ENCODE data around the gene RNU6-8. TPM values are rescaled to one million over a fixed set of nuclear protein-coding genes. Genes with fewer than 3 reads are reported as not detected.
A peak's percentile ranks its signal among the peaks of the same experiment; 100 is the strongest.

RNU6-8 gene
- total and polyA plus RNA-seq, 4 donors = not detected

DNA sequence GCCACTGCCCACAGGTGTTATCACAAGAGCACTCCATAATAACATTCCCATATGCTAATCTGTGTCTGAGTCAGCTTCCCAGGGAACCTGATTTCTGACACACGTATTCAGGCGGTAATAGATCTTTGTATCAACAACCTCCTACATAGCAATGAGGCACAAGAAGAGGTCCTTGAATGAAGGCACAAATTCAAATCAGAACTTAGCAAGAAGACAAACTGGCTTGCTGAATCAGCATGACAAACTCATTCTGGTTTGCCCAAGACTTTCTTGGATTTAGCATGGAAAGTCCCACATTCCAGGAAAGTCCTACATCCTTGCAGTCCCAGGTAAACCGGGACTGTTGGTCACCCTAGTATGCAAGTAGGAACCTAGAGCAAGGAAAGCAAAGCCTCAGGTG is 35.2 kb downstream of the RNU6-8 start:
- DNase-seq (no peak), ATAC-seq (ENCODE audit: insufficient read depth, low FRiP score) (no peak)
- TF ChIP-seq, protein P1, sequence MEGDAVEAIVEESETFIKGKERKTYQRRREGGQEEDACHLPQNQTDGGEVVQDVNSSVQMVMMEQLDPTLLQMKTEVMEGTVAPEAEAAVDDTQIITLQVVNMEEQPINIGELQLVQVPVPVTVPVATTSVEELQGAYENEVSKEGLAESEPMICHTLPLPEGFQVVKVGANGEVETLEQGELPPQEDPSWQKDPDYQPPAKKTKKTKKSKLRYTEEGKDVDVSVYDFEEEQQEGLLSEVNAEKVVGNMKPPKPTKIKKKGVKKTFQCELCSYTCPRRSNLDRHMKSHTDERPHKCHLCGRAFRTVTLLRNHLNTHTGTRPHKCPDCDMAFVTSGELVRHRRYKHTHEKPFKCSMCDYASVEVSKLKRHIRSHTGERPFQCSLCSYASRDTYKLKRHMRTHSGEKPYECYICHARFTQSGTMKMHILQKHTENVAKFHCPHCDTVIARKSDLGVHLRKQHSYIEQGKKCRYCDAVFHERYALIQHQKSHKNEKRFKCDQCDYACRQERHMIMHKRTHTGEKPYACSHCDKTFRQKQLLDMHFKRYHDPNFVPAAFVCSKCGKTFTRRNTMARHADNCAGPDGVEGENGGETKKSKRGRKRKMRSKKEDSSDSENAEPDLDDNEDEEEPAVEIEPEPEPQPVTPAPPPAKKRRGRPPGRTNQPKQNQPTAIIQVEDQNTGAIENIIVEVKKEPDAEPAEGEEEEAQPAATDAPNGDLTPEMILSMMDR (IDR thresholded peaks at IDR 0.05; ENCODE audit: control extremely low read depth, extremely low read depth) = no peak
- WGBS, 2 donors = 81 to 93% methylated on average over 3 of the region's 3 CpGs
- Histone ChIP-seq H3K27me3 (ENCODE audit: control insufficient read depth in 3 of 3, insufficient read depth in 3 of 3, low read length in 2 of 3) (no peaks in the 10 kb centered on the region), H3K9ac (ENCODE audit: insufficient read depth in 1 of 2, low read length in 2 of 2) (no peak overlapping the region), H3K27ac (ENCODE audit: low read depth in 1 of 2, low read length in 1 of 2) (no peak overlapping the region), H3K4me3 (no peak overlapping the region), H3K36me3 (ENCODE audit: control insufficient read depth in 4 of 4, insufficient read depth in 4 of 4, low read length in 4 of 4) (no peaks in the 10 kb centered on the region), H3K9me3 (ENCODE audit: control insufficient read depth in 4 of 4, insufficient read depth in 3 of 4, low read length in 3 of 4) (no peaks in the 10 kb centered on the region), H3K4me1 (ENCODE audit: control insufficient read depth in 5 of 5, insufficient read depth in 5 of 5, low read length in 5 of 5) (no peaks in the 10 kb centered on the region)

DNA sequence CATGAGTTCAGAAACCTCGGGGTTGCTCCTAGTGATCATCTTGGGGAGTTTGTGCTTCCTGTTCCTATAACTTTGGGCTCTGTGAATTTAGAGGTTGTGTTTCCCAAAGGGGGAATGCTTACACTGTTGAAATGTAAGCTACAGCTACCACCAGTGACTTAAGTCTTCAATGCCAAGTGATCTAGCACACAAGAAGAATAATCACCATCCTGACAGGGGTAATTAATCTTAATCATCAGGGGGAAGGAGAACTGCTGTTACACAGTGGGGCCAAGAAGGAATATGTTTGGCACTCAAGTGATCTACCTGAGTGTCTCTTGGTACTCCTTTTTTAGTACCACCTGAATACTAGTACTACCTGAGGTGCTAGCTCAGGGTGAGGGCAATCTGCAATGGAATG is 36.1 kb downstream of the RNU6-8 start:
- DNase-seq (no peak), ATAC-seq (ENCODE audit: insufficient read depth, low FRiP score) (no peak)
- Histone ChIP-seq H3K27me3 (ENCODE audit: control insufficient read depth in 3 of 3, insufficient read depth in 3 of 3, low read length in 2 of 3) (no peaks in the 10 kb centered on the region), H3K4me3 (no peak overlapping the region), H3K27ac (ENCODE audit: low read depth in 1 of 2, low read length in 1 of 2) (no peak overlapping the region), H3K9ac (ENCODE audit: insufficient read depth in 1 of 2, low read length in 2 of 2) (no peak overlapping the region), H3K4me1 (ENCODE audit: control insufficient read depth in 5 of 5, insufficient read depth in 5 of 5, low read length in 5 of 5) (no peaks in the 10 kb centered on the region), H3K36me3 (ENCODE audit: control insufficient read depth in 4 of 4, insufficient read depth in 4 of 4, low read length in 4 of 4) (no peaks in the 10 kb centered on the region), H3K9me3 (ENCODE audit: control insufficient read depth in 4 of 4, insufficient read depth in 3 of 4, low read length in 3 of 4) (no peaks in the 10 kb centered on the region)
- TF ChIP-seq, protein P1 (IDR thresholded peaks at IDR 0.05; ENCODE audit: control extremely low read depth, extremely low read depth) = no peak
- whole genome bisulfite sequencing, 2 donors = 90 to 95% methylated on average over 1 of the region's 1 CpG

DNA sequence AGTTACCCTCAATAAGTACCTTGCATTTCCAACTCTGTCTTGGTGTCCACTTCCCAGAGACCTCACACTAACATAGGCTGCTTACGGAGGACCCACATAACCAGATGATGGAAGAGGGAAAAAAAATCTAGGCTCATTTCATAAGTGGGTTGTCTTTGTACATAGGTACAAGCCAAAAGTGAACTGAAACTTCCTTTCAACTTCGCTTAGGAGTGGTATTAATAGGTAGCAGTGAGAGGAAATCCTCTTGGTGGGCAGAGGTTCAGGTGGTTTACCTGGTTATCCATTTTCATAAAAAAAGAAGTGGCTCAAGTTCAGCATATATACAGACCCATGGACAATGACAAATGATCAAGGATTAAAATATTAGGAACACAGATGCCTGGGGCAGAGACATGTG is 37.0 kb downstream of the RNU6-8 start:
- Histone ChIP-seq H3K36me3 (ENCODE audit: control insufficient read depth in 4 of 4, insufficient read depth in 4 of 4, low read length in 4 of 4) (no peaks in the 10 kb centered on the region), H3K4me3 (no peak overlapping the region), H3K9ac (ENCODE audit: insufficient read depth in 1 of 2, low read length in 2 of 2) (no peak overlapping the region), H3K27me3 (ENCODE audit: control insufficient read depth in 3 of 3, insufficient read depth in 3 of 3, low read length in 2 of 3) (no peaks in the 10 kb centered on the region), H3K4me1 (ENCODE audit: control insufficient read depth in 5 of 5, insufficient read depth in 5 of 5, low read length in 5 of 5) (no peaks in the 10 kb centered on the region), H3K9me3 (ENCODE audit: control insufficient read depth in 4 of 4, insufficient read depth in 3 of 4, low read length in 3 of 4) (no peaks in the 10 kb centered on the region), H3K27ac (ENCODE audit: low read depth in 1 of 2, low read length in 1 of 2) (no peak overlapping the region)
- TF ChIP-seq, protein P1 (IDR thresholded peaks at IDR 0.05; ENCODE audit: control extremely low read depth, extremely low read depth) = no peak
- 88 to 94% methylated on average over 2 of the region's 2 CpGs for WGBS, 2 donors
- no peak for ATAC-seq (ENCODE audit: insufficient read depth, low FRiP score)
- no peak for DNase-seq

Small RNA genes lying within 50 kb of the gene (small RNA-seq; reads per million reads assigned to genes)
- 1.4 reads per million, percentile 87 among the genes with 10 or more reads in this experiment for gene RNU6-7 (ENCODE audit: low replicate concordance)
- gene RNU6-8 (ENCODE audit: low replicate concordance) = 0.06 reads per million

Other genes with a start within 250 kb of the RNU6-8 start
- 100 to 1,000 TPM in 1 of 2 donors, 10 to 100 TPM in 1; 68.9 to 220 TPM for gene ARHGAP5, start 126.0 kb downstream of the RNU6-8 start, total RNA-seq
- gene ARHGAP5, start 126.0 kb downstream of the RNU6-8 start, polyA plus RNA-seq = 10 to 100 TPM; 12.3 to 13.4 TPM
- not detected for gene RNU6-7, start 1.2 kb downstream of the RNU6-8 start, total RNA-seq
- gene RNU6-7, start 1.2 kb downstream of the RNU6-8 start, polyA plus RNA-seq = not detected
- 10 to 100 TPM; 13.8 to 27.1 TPM for gene AKAP6, start 126.0 kb upstream of the RNU6-8 start, total RNA-seq
- 1 to 10 TPM; 1.5 to 1.6 TPM for gene AKAP6, start 126.0 kb upstream of the RNU6-8 start, polyA plus RNA-seq